CD4-positive, alpha-beta T cell treated with Interferon alpha-2 for 1 hour (primary cell): ENCODE data around the gene LANCL1.
"Not testable (repeated sequence)": the region's sequence is repeated elsewhere in the genome, so short reads cannot be mapped to it uniquely, and the experiment has no call there.

Source experiments
- DNase-seq, 2 donors: peaks; one replicate each; pipeline ENCODE4 v3.0.0-alpha.2; 2020 to 2022

Gene LANCL1

GRCh38 chr2:210458395-210458794, 18.2 kb downstream of the LANCL1 start:
- DNase-seq, result no peak

GRCh38 chr2:210456571-210456970, 20.0 kb downstream of the LANCL1 start:
- DNase-seq, result no peak

GRCh38 chr2:210454336-210454735, 22.2 kb downstream of the LANCL1 start:
- DNase-seq, result no peak

GRCh38 chr2:210452194-210452593, 24.4 kb downstream of the LANCL1 start:
- DNase-seq, result no peak

GRCh38 chr2:210450942-210451341, 25.6 kb downstream of the LANCL1 start:
- not testable (repeated sequence) for DNase-seq

GRCh38 chr2:210445732-210446131, 30.8 kb downstream of the LANCL1 start:
- DNase-seq, result no peak

- DNase-seq, result peak in 1 of 2 donors; percentile 29
Observed at GRCh38 chr2:210445116-210445707, 31.3 kb downstream of the LANCL1 start.

- no peak for DNase-seq
Observed at GRCh38 chr2:210443527-210443926, 33.0 kb downstream of the LANCL1 start.

- DNase-seq, result no peak
Observed at GRCh38 chr2:210442878-210443277, 33.7 kb downstream of the LANCL1 start.

- no peak for DNase-seq
Observed at GRCh38 chr2:210442457-210442856, 34.1 kb downstream of the LANCL1 start.

- DNase-seq, result no peak
Observed at GRCh38 chr2:210440206-210440605, 36.4 kb downstream of the LANCL1 start.

- DNase-seq, result no peak
Observed at GRCh38 chr2:210435439-210435838, 41.1 kb downstream of the LANCL1 start.

- DNase-seq, result no peak
Observed at GRCh38 chr2:210432633-210433032, 43.9 kb downstream of the LANCL1 start.

GRCh38 chr2:210429403-210430137, 47.0 kb downstream of the LANCL1 start:
- DNase-seq, result no peak

GRCh38 chr2:210428393-210429179, 48.0 kb downstream of the LANCL1 start:
- DNase-seq, result no peak

- not testable (repeated sequence) for DNase-seq
Observed at GRCh38 chr2:210427309-210427708, 49.2 kb downstream of the LANCL1 start.

- no peak for DNase-seq
Observed at GRCh38 chr2:210422366-210422765, 54.2 kb downstream of the LANCL1 start.

GRCh38 chr2:210421916-210422315, 54.6 kb downstream of the LANCL1 start:
- DNase-seq, result no peak

- no peak for DNase-seq
Observed at GRCh38 chr2:210412660-210413059, 63.9 kb downstream of the LANCL1 start.

GRCh38 chr2:210410542-210410941, 66.0 kb downstream of the LANCL1 start:
- DNase-seq, result no peak

GRCh38 chr2:210399440-210400041, 77.0 kb downstream of the LANCL1 start:
- no peak for DNase-seq

GRCh38 chr2:210392469-210392881, 84.1 kb downstream of the LANCL1 start:
- no peak for DNase-seq

- DNase-seq, result no peak
Observed at GRCh38 chr2:210389856-210390255, 86.7 kb downstream of the LANCL1 start.
